ENCODE data around the gene CHST11.

DNA sequence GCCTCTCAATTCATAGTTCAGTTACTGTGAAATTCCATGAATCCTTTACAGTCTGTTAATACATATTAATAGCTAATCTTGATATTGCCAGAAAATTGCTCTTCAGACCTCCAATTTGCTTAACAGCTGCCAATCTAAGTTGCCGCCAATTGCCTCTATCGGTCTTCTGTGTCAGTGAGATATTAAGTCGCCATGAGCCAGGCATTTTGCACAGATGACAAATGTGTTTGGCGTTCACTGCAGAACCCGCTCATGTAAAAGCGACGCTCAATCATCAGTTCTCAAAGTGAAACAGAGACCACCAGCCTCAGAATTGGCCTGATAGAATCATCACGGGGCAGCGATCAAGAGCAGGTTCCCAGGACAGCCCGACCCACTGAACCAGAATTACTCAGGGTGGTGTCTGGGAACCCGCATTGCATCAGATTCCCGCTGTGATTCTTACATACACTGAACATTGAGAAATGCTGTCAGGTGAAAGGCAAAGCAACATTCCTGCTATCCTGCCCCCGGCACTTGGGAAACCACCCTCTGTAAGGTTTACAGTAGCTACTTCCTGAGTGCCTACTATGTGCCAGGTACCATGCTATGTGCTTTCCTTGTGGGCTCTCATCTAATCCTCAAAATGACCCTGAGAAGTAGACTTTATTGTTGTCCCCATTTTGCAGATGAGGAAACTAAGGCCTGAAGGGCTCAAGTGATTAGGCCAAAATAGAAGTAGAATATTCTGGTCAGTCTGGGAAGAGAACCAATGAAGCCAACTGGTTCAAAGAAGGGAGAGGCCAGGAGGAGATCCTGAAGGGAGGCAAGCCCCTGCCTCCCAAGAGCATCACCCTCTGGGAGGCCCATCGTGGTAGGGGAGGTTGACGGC is 285.0 kb downstream of the CHST11 start:
- TF ChIP-seq, protein P1, sequence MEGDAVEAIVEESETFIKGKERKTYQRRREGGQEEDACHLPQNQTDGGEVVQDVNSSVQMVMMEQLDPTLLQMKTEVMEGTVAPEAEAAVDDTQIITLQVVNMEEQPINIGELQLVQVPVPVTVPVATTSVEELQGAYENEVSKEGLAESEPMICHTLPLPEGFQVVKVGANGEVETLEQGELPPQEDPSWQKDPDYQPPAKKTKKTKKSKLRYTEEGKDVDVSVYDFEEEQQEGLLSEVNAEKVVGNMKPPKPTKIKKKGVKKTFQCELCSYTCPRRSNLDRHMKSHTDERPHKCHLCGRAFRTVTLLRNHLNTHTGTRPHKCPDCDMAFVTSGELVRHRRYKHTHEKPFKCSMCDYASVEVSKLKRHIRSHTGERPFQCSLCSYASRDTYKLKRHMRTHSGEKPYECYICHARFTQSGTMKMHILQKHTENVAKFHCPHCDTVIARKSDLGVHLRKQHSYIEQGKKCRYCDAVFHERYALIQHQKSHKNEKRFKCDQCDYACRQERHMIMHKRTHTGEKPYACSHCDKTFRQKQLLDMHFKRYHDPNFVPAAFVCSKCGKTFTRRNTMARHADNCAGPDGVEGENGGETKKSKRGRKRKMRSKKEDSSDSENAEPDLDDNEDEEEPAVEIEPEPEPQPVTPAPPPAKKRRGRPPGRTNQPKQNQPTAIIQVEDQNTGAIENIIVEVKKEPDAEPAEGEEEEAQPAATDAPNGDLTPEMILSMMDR (IDR thresholded peaks at IDR 0.05) = no peak
- no peak for TF ChIP-seq POLR2A (IDR thresholded peaks at IDR 0.05)
